GM12801 (cell line): ENCODE data around the gene CPZ.

Experiments
- TF ChIP-seq, protein P1 (sequence below): IDR thresholded peaks from one replicate; pipeline ENCODE4 v1.5.1; 2011; ENCODE audit warnings: control low read depth; ENCODE audit not compliant: insufficient read length; ENCODE audit errors: extremely low read depth

CPZ gene

DNA sequence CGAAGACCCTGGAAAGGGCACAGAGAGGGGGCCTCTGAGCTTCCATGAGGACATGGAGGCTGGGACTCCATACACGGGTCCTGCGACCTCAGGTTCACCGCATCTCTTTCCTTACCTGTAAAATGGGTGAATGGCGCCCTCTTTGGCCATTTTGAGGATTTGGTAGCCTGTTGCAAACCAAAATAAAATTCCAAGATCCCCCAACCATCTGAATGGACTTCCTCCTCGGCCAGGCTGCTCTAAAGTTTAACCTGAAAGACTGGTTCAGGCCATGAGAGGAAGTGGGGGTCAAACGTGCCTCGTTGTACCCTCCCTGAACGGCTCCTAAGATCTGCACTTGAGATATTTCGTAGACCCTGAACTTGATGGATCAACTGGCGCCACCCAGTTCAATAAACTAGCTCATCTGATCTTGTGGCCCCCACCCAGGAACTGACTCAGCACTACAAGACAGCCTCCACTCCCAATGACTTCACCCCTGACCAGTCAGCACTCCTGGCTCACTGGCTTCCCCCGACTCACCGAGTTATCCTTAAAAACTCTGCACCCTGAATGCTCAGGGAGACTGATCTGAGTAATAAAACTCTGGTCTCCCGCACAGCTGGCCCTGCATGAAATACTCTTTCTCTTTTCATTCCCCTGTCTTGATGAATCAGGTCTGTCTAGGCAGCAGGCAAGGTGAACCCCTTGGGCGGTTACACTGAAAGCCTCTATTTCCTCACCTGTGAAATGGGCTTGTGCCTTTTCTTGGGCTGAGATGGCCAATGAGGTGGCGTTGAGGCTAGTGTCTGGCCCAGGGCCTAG is 45.3 kb upstream of the CPZ start:
- TF ChIP-seq, protein P1, sequence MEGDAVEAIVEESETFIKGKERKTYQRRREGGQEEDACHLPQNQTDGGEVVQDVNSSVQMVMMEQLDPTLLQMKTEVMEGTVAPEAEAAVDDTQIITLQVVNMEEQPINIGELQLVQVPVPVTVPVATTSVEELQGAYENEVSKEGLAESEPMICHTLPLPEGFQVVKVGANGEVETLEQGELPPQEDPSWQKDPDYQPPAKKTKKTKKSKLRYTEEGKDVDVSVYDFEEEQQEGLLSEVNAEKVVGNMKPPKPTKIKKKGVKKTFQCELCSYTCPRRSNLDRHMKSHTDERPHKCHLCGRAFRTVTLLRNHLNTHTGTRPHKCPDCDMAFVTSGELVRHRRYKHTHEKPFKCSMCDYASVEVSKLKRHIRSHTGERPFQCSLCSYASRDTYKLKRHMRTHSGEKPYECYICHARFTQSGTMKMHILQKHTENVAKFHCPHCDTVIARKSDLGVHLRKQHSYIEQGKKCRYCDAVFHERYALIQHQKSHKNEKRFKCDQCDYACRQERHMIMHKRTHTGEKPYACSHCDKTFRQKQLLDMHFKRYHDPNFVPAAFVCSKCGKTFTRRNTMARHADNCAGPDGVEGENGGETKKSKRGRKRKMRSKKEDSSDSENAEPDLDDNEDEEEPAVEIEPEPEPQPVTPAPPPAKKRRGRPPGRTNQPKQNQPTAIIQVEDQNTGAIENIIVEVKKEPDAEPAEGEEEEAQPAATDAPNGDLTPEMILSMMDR: no peak

DNA sequence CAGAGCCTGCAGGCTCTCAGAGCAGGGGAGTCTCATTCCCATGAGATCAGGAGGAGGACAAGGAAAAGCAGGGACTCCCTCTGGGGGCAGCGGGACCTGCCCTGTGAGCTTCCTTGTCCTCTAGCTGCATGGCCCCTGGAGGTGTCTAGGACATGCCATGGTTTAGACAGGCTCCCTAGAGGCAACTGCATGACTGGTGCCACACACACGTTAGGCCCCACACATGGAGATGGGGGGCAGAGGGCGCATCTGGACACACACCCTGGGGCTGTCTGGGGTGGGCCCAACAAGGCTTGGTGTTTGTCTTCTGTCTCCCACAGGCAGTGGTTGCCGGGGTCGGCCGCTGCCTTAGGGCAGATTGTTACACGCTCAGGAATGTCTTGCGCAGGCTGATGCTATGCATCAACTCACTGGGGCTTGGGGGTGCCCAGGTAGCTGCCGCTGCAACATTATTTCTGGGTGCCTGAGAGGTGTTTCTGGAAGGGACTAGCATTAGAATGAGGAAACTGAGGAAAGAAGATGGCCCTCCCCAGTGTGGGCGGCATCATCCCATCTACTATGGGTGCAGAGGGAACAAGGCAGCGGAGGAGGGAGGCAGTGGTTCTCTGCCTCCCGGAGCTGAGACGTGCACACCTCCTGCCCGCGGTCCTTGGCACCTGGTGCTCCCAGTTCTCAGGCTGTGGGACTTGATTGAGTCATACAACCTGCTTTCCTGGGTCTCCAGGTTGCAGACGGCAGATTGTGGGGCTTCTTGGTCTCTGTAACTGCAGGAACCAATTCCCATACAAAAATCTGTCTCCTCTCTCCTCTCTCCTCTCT is 44.4 kb upstream of the CPZ start:
- TF ChIP-seq, protein P1: no peak

DNA sequence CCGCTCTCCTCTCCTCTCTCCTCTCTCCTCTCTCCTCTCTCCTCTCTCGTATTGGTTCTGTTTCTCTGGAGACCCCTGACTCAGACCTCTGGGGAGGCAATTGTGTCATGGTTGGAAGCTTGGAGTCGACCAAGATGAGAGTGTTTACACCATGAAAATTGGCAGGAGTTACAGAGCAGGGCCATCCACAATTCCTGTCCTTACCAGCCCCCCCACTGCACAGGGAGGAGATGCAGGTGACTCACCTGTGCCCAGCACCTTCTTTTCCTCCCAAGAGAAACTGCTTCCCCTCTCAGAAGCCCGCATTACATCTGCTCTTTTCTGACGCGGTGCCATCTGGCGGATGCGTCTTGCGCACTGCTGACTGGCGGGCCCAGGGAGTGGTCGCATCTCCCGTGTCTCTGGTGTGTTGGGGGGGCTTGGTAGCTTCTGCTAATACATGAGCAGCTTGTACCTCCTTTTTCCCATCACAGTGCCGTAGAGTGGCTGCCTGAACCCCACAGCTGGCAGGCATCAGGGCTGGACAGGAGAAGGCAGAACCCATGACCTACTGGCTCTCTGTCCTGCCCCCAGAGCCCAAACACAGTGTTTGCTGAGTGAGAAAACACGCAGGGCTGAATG is 43.7 kb upstream of the CPZ start:
- TF ChIP-seq, protein P1: no peak

DNA sequence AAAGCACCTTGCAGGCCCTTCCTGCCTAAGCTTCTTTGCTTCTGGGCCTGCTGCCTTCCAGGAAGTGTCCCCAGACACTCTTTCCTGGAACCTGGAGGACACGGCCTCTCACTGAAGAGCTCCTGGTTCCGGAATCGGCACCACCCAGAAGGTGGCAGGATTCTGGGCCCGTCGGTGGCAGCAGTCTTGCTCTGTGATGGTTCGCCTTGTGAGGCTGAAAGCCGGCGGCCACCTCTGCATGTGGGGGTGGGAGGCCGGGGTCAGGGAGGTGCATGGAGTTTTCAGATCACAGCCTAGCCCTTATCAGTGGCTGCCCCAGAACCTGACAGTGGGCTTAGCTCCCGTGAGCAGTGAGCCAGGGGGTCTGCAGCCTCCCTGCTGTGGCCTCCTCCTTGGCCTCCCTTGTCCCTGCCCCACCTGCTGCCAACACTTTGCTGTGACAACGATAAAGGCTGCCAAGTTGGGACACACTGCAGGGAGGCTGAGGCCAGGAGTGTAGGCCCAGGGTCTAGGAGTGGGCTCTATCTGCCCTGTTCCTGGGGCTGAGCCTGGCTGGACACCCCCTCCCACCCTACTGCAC is 43.1 kb upstream of the CPZ start:
- TF ChIP-seq, protein P1: no peak

DNA sequence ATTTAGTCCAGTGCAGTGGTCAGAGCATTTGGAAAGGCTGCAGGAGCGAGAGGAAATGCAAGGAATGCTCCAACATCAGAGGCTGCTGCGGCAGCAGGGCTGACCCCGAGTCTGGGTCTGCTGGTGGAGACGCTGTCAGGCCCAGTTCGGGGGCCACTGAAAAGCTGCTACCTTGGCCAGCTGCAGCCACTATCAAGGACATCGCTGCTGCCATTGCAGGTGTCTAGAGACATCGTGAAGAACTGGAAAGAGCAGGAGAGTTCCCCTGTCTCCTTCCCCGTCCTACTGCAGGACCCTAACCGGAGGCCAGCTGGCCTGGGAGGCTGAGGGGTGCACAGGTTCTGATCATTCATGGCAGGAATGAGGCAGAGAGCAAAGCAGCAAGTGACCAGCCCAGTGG is 41.9 kb upstream of the CPZ start:
- TF ChIP-seq, protein P1: no peak

DNA sequence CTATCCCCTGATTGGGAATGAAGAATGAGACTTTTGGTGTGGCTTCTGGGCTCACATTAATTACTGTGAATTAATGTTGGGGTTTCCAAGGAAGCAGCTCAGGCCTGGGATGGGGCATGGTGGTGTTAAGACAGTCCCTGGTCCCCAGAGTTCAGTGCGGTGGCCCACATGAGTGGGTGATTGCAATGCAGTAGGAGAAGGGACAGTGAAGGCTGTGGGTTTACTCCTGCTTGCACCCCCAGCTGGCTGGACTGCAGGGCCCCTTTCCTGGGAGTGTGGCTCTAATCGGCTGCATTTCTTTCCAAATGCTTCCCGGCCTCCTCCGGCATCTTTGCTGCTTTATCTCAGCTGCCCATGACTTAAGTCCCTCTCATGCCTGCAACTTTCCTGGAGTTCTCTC is 40.5 kb upstream of the CPZ start:
- TF ChIP-seq, protein P1: no peak
